Gastroesophageal sphincter (tissue), 4 donors: ENCODE measurements around the gene ARMC7. TPM values are rescaled to one million over a fixed set of nuclear protein-coding genes. Genes with fewer than 3 reads are reported as not detected.

ENCODE experiments used
- ATAC-seq: fragments of 150-250 bp; one replicate; pipeline ENCODE4 v1.9.1; 2016; ENCODE audit warnings: mild to moderate bottlenecking, moderate library complexity
- H3K27ac ChIP-seq, 4 donors: fragments of 200-600 bp; sonication (generic) in 3 of 4; 1 replicate in 3 of 4; 2 replicates in 1 of 4; pipeline ENCODE4 v1.5.1; 2016 to 2019
- H3K27me3 ChIP-seq: fragments of 200-600 bp; sonication (generic); one replicate; pipeline ENCODE4 v1.5.1; 2019
- H3K36me3 ChIP-seq, 2 donors: fragments of 200-600 bp; sonication (generic); one replicate each; pipeline ENCODE4 v1.5.1; 2019; ENCODE audit warnings: control low read depth in 1 of 2
- H3K4me1 ChIP-seq, 3 donors: fragments of 200-600 bp; sonication (generic); 1 replicate in 2 of 3; 2 replicates in 1 of 3; pipeline ENCODE4 v1.5.1; 2016 to 2019; ENCODE audit warnings: control low read depth in 2 of 3
- H3K4me3 ChIP-seq, 2 donors: fragments of 200-600 bp; sonication (generic); one replicate each; pipeline ENCODE4 v1.5.1; 2019; ENCODE audit warnings: mild to moderate bottlenecking in 1 of 2, moderate library complexity in 1 of 2
- H3K9me3 ChIP-seq, 3 donors: fragments of 200-600 bp; sonication (generic); one replicate each; pipeline ENCODE4 v1.5.1; 2017 to 2019; ENCODE audit warnings: control low read depth in 2 of 3
- EP300 ChIP-seq: sonication (generic); formaldehyde crosslinking; IDR thresholded peaks from one replicate; pipeline ENCODE4 v1.6.1; 2017; ENCODE audit warnings: antibody characterized with exemption, mild to moderate bottlenecking
- POLR2A ChIP-seq, 2 donors: fragments of 450-650 bp; IDR thresholded peaks; one replicate each; pipeline ENCODE4 v1.6.1; 2017; ENCODE audit warnings: antibody characterized with exemption in 2 of 2, mild to moderate bottlenecking in 2 of 2, moderate library complexity in 1 of 2
- POLR2AphosphoS5 ChIP-seq: sonication (generic); formaldehyde crosslinking; IDR thresholded peaks from one replicate; pipeline ENCODE4 v1.6.1; 2017; ENCODE audit warnings: antibody characterized with exemption
- WGBS, 2 donors: methylation state at CpG; one replicate each; pipeline ENCODE4 v1.1.5; 2018; ENCODE audit warnings: low coverage in 1 of 2; 5-methylcytosine and 5-hydroxymethylcytosine counted together
- total RNA-seq, 4 donors: library from RNA; depleted of rRNA; stranded (reverse); fragments of >200 nt; gene quantifications; one replicate each; pipeline ENCODE4 v1.1.0, GENCODE V29; 2016
- TF ChIP-seq, protein P1 (sequence below), 4 experiments: fragments of 200-600 bp in 2 of 4; fragments of 450-650 bp in 2 of 4; sonication (generic) in 1 of 4; IDR thresholded peaks; one replicate each; pipeline ENCODE4 v1.5.1; 2017 to 2019; ENCODE audit warnings: antibody characterized with exemption in 4 of 4, mild to moderate bottlenecking in 2 of 4, moderate library complexity in 2 of 4

Gene ARMC7
- total RNA-seq, 4 donors from 2014 or later = 2.4 to 6.1 (median 3.9) TPM

DNA sequence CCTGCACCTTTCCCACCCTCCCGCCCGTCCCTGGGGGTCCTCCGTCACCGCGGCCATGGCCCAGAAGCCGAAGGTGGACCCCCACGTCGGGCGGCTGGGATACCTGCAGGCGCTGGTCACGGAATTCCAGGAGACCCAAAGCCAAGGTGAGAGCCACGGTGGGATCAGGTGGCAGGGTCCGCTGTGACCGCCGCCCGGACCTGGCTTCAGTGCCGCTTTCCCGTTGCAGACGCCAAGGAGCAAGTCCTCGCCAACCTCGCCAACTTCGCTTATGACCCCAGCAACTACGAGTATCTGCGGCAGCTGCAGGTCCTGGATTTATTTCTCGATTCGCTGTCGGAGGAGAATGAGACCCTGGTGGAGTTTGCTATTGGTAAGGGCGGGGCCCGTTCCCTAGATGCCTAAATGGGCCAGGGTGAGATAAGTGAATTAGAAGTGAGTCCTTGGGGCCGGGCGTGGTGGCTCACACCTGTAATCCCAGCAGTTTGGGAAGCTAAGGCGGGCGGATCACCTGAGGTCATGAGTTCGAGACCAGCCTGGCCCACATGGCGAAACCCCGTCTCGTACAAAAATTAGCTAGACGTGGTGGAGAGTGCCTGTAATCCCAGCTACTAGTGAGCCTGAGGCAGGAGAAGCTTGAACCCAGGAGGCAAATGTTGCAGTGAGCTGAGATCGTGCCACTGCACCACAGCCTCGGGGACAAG, 617 bp downstream of the ARMC7 start:
- Histone ChIP-seq H3K4me1 (peaks cover 0 to 53% (median 22%) of the 10 kb centered on the region in 3 donors), H3K27me3 (no peaks in the 10 kb centered on the region), H3K9me3 (no peaks in the 10 kb centered on the region), H3K27ac (peak overlapping the region; percentile 9 to 81 (median 70)), H3K36me3 (no peaks in the 10 kb centered on the region), H3K4me3 (peak overlapping the region; percentile 68 to 86)
- WGBS, 2 donors = 66 to 82% methylated on average over 2 to 8 of the region's 40 CpGs
- TF ChIP-seq EP300 = no peak
- TF ChIP-seq, protein P1, sequence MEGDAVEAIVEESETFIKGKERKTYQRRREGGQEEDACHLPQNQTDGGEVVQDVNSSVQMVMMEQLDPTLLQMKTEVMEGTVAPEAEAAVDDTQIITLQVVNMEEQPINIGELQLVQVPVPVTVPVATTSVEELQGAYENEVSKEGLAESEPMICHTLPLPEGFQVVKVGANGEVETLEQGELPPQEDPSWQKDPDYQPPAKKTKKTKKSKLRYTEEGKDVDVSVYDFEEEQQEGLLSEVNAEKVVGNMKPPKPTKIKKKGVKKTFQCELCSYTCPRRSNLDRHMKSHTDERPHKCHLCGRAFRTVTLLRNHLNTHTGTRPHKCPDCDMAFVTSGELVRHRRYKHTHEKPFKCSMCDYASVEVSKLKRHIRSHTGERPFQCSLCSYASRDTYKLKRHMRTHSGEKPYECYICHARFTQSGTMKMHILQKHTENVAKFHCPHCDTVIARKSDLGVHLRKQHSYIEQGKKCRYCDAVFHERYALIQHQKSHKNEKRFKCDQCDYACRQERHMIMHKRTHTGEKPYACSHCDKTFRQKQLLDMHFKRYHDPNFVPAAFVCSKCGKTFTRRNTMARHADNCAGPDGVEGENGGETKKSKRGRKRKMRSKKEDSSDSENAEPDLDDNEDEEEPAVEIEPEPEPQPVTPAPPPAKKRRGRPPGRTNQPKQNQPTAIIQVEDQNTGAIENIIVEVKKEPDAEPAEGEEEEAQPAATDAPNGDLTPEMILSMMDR (IDR thresholded peaks at IDR 0.05) = no peak
- no peak for TF ChIP-seq POLR2A (IDR thresholded peaks at IDR 0.05)
- TF ChIP-seq POLR2AphosphoS5 = no peak
- ATAC-seq = no peak

DNA sequence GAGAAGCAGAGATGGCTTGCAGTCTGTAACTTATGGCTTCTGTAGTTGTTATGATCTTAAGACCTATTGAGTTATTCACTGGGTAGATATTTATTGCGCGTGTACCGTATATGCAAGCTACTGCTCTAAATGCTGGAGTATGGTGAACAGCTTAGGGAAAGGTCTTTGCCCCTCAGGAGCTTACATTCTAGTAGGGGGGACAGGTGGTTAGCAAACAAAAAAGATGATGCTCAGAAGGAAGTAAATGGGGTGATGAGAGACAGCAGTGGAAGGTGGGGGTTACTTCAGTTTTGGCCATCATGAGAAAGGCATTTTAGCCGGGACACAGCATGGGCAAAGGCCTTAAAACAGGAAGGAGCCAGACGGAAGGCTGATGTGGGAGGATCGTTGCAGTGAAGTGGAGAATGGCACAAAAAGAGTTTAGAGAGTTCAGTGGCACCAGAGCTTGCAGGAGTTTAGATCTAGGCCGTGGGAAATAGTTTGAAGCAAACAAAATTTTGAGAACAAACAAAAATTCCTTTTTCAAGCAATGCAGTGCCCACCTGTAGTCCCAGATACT, 2.1 kb downstream of the ARMC7 start:
- Histone ChIP-seq H3K27ac (no peak overlapping the region), H3K4me1 (peaks cover 0 to 65% (median 22%) of the 10 kb centered on the region in 3 donors), H3K9me3 (no peaks in the 10 kb centered on the region), H3K36me3 (peaks cover 0 to 9% of the 10 kb centered on the region in 2 donors), H3K27me3 (no peaks in the 10 kb centered on the region), H3K4me3 (no peak overlapping the region)
- TF ChIP-seq POLR2AphosphoS5 = no peak
- TF ChIP-seq, protein P1 (IDR thresholded peaks at IDR 0.05) = no peak
- no peak for TF ChIP-seq EP300
- TF ChIP-seq POLR2A (IDR thresholded peaks at IDR 0.05) = no peak
- ATAC-seq = no peak
- WGBS, 2 donors = 83 to 86% methylated on average over 7 of the region's 7 CpGs

DNA sequence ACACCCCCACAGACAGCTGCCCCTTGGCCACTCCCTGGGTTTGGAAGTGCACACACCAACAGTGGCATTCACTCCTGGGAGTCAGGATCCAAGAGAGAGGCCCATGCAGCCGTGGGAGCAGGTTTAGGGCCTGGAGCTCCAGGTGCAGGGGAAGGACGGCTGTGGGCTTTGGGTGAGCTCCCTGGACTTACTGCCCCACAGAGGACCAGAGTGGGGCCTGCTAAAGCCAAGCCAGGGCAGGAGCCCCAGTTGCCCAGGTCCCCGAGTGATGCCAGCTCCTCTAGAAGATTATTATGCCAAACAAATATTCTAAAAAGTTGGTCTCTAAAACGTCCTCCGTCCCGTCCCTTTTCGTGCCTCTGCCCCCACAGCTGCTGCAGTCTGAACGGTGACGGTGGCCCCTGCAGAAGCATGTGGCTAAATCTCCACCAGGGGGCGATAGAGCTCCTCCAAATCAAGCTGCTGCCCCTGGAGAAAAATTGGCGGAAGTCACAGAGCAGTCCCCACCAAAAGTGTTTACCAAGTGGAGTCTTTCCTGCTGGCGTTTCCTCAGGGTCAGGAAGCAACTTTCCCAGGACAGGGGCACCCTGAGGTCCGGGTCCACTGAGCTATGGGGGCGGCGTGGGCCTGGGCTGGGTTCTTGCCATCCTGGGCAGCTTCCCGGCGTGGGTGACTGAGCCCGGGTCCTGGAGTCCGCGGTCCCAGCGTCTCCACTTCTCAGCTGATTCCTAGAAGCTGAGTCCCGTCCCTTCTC, 4.2 kb downstream of the ARMC7 start:
- peaks cover 0 to 18% of the 10 kb centered on the region in 2 donors for H3K36me3 ChIP-seq
- peaks cover 0 to 62% (median 21%) of the 10 kb centered on the region in 3 donors for H3K4me1 ChIP-seq
- peak overlapping the region; percentile 58 for H3K4me3 ChIP-seq
- peak overlapping the region; percentile 52 to 90 (median 86) for H3K27ac ChIP-seq
- H3K27me3 ChIP-seq = no peaks in the 10 kb centered on the region
- no peaks in the 10 kb centered on the region for H3K9me3 ChIP-seq
- ATAC-seq = peak; percentile 80
- WGBS, 2 donors = 0 to 10% methylated on average over 1 to 6 of the region's 22 CpGs
- peak; percentile 9 for TF ChIP-seq POLR2AphosphoS5
- TF ChIP-seq, protein P1 (IDR thresholded peaks at IDR 0.05) = peak in 3 of 4 experiments; percentile 96 to 97 (median 96)
- no peak for TF ChIP-seq EP300
- no peak for TF ChIP-seq POLR2A (IDR thresholded peaks at IDR 0.05)

DNA sequence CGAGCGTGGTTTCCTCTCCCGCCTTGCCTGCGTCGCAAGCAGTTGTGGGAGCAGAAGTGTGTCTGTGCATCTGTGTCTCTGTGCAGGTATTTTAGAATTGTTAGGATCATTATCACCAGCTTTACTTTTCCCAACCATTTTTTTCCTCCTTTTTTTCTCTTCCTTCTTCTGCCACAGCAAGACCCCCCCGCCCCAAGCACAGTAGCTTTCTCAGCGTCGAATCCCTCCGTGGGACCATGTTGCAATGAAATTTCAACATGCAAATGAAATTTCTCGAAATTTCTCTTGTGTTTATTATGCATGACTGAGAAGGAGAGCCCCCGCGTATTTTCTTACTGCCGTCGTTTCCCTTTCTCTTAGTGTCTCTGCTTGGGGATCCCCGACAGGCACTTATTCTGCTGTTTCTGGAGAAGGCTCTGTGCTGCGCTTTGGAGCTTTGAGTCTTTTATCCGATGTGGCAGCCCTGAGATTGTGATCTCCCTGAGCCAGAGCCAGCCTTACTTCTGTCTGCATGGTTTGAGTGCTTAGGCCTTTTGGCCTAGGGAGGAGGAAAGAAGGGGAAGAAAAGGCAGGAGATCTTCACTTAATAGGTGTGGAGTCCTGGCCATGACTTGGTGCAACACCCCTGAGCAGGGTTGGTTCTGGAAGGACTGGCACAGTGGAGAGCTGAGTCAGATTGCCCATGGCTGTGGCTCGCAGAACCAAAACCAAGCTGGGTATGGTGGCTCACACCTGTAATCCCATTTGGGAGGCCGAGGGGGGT, 5.0 kb downstream of the ARMC7 start:
- 36 to 39% methylated on average over 11 to 14 of the region's 19 CpGs for WGBS, 2 donors

More for the DNA sequence above, 5.0 kb downstream of the ARMC7 start:
- peaks cover 0 to 21% of the 10 kb centered on the region in 2 donors for H3K36me3 ChIP-seq
- no peak for TF ChIP-seq EP300
- TF ChIP-seq, protein P1 (IDR thresholded peaks at IDR 0.05) = no peak
- H3K4me1 ChIP-seq = peaks cover 0 to 55% (median 17%) of the 10 kb centered on the region in 3 donors
- peak overlapping the region; percentile 52 to 90 (median 86) for H3K27ac ChIP-seq
- H3K9me3 ChIP-seq = no peaks in the 10 kb centered on the region
- H3K27me3 ChIP-seq = no peaks in the 10 kb centered on the region
- peak overlapping the region; percentile 58 for H3K4me3 ChIP-seq
- ATAC-seq = peak; percentile 3
